MG63 (cell line): Measurements from ENCODE around the gene NOTCH4. TPM values are rescaled to one million over a fixed set of nuclear protein-coding genes. Genes with fewer than 3 reads are reported as not detected.

ENCODE experiments used
- DNase-seq: peaks from one replicate; pipeline ENCODE4 v3.0.0-alpha.2; 2020
- H3K27me3 ChIP-seq: fragments of 250-450 bp; sonication (Bioruptor Pico); 2 replicates; pipeline ENCODE4 v1.5.1; 2020; ENCODE audit warnings: mild to moderate bottlenecking, moderate library complexity
- H3K36me3 ChIP-seq: fragments of 250-450 bp; sonication (Bioruptor Pico); 2 replicates; pipeline ENCODE4 v1.5.1; 2020; ENCODE audit warnings: mild to moderate bottlenecking, moderate library complexity
- H3K4me3 ChIP-seq: fragments of 250-450 bp; sonication (Bioruptor Pico); 2 replicates; pipeline ENCODE4 v1.5.1; 2020; ENCODE audit warnings: mild to moderate bottlenecking, moderate library complexity
- H3K9me3 ChIP-seq: fragments of 250-450 bp; sonication (Bioruptor Pico); 2 replicates; pipeline ENCODE4 v1.5.1; 2020; ENCODE audit warnings: mild to moderate bottlenecking, moderate library complexity
- total RNA-seq: library from RNA; depleted of rRNA; stranded (reverse); fragments of >200 nt; shearing (Covaris generic); gene quantifications from 2 replicates; pipeline ENCODE4 v1.2.3, GENCODE V29; 2014; ENCODE audit warnings: low replicate concordance; rRNA removed

The NOTCH4 gene
- total RNA-seq, 1 experiment from 2014 or later: not detected

GRCh38 chr6:32148289-32149091, 75.4 kb downstream of the NOTCH4 start:
- no peak for DNase-seq
- Histone ChIP-seq H3K27me3 (no peaks in the 10 kb centered on the region), H3K4me3 (no peak overlapping the region), H3K9me3 (no peaks in the 10 kb centered on the region), H3K36me3 (no peaks in the 10 kb centered on the region)

- Histone ChIP-seq H3K9me3 (no peaks in the 10 kb centered on the region), H3K4me3 (no peak overlapping the region), H3K27me3 (no peaks in the 10 kb centered on the region), H3K36me3 (no peaks in the 10 kb centered on the region)
- no peak for DNase-seq
Observed at GRCh38 chr6:32147401-32148132, 76.3 kb downstream of the NOTCH4 start.

- no peaks in the 10 kb centered on the region for H3K36me3 ChIP-seq
- H3K9me3 ChIP-seq: no peaks in the 10 kb centered on the region
- no peak for DNase-seq
- no peak overlapping the region for H3K4me3 ChIP-seq
- H3K27me3 ChIP-seq: no peaks in the 10 kb centered on the region
Observed at GRCh38 chr6:32146687-32147086, 77.2 kb downstream of the NOTCH4 start.

GRCh38 chr6:32146287-32146686, 77.6 kb downstream of the NOTCH4 start:
- no peak for DNase-seq
- no peaks in the 10 kb centered on the region for H3K27me3 ChIP-seq

More at GRCh38 chr6:32146287-32146686, 77.6 kb downstream of the NOTCH4 start:
- H3K36me3 ChIP-seq: no peaks in the 10 kb centered on the region
- H3K4me3 ChIP-seq: no peak overlapping the region
- no peaks in the 10 kb centered on the region for H3K9me3 ChIP-seq

Other genes with a start within 250 kb of the NOTCH4 start
- gene C4A, start 242.0 kb downstream of the NOTCH4 start, total RNA-seq: 0.26 TPM in 1 of 2 replicates, not detected in the other
- 0.26 and 0.81 TPM in 2 replicates for gene C4B, start 209.3 kb downstream of the NOTCH4 start, total RNA-seq
- gene CYP21A2, start 185.7 kb downstream of the NOTCH4 start, total RNA-seq: not detected in 2 replicates
- gene TNXB, start 114.7 kb downstream of the NOTCH4 start, total RNA-seq: 0.44 and 3.6 TPM in 2 replicates
- 2.9 and 7.5 TPM in 2 replicates for gene ATF6B, start 95.8 kb downstream of the NOTCH4 start, total RNA-seq
- 4.0 and 13.0 TPM in 2 replicates for gene FKBPL, start 93.8 kb downstream of the NOTCH4 start, total RNA-seq
- not detected in 2 replicates for gene PRRT1, start 72.1 kb downstream of the NOTCH4 start, total RNA-seq
- 2.9 and 5.9 TPM in 2 replicates for gene PPT2, start 69.9 kb downstream of the NOTCH4 start, total RNA-seq
- 1.0 and 2.8 TPM in 2 replicates for gene EGFL8, start 59.5 kb downstream of the NOTCH4 start, total RNA-seq
- gene AGPAT1, start 48.0 kb downstream of the NOTCH4 start, total RNA-seq: 22.8 and 24.8 TPM in 2 replicates
- gene RNF5, start 45.7 kb downstream of the NOTCH4 start, total RNA-seq: 28.7 and 38.3 TPM in 2 replicates
- 1.4 TPM in 1 of 2 replicates, not detected in the other for gene AGER, start 39.8 kb downstream of the NOTCH4 start, total RNA-seq
- 10.9 and 13.2 TPM in 2 replicates for gene PBX2, start 33.9 kb downstream of the NOTCH4 start, total RNA-seq
- 0.10 and 0.20 TPM in 2 replicates for gene GPSM3, start 31.4 kb downstream of the NOTCH4 start, total RNA-seq
- gene TSBP1, start 147.8 kb upstream of the NOTCH4 start, total RNA-seq: not detected in 2 replicates
- not detected in 2 replicates for gene BTNL2, start 183.1 kb upstream of the NOTCH4 start, total RNA-seq
- gene HLA-DRA, start 215.8 kb upstream of the NOTCH4 start, total RNA-seq: not detected in 2 replicates